ENCODE data around the gene ANKRD12.

ANKRD12 gene

GRCh38 chr18:9096685-9097084 lies 39.9 kb upstream of the ANKRD12 start:
- Histone ChIP-seq H3K9me2 (ENCODE audit: low read depth, low read length) (no peaks in the 10 kb centered on the region), H3K27me3 (ENCODE audit: insufficient read depth, low read length) (no peaks in the 10 kb centered on the region), H3K36me3 (ENCODE audit: insufficient read depth, low read length) (no peaks in the 10 kb centered on the region), H3K27ac (ENCODE audit: low read depth, low read length, poor library complexity, severe bottlenecking) (no peak overlapping the region), H3K9ac (ENCODE audit: low read length) (no peak overlapping the region), H4K20me1 (ENCODE audit: insufficient read depth, low read length) (no peaks in the 10 kb centered on the region), H3K4me1 (ENCODE audit: insufficient read depth, low read length, severe bottlenecking) (peaks cover 26% of the 10 kb centered on the region), H3K4me2 (ENCODE audit: low read length) (no peak overlapping the region), H2AFZ (ENCODE audit: low read length) (no peak overlapping the region), H3K79me2 (ENCODE audit: insufficient read depth, low read length) (no peaks in the 10 kb centered on the region), H3F3A (ENCODE audit: insufficient read depth, low read length) (no peaks in the 10 kb centered on the region), H3K4me3 (ENCODE audit: low read depth, low read length, poor library complexity, severe bottlenecking) (no peak overlapping the region), H3K9me3 (ENCODE audit: low read length) (no peaks in the 10 kb centered on the region)
- no peak for TF ChIP-seq EZH2 (IDR thresholded peaks at IDR 0.05; ENCODE audit: borderline replicate concordance, low read length)
- TF ChIP-seq CTCF (IDR thresholded peaks at IDR 0.05; ENCODE audit: low read length) = no peak

- no peaks in the 10 kb centered on the region for H3K9me3 ChIP-seq (ENCODE audit: low read length)
- no peak overlapping the region for H3K4me3 ChIP-seq (ENCODE audit: low read depth, low read length, poor library complexity, severe bottlenecking)
- no peak overlapping the region for H3K27ac ChIP-seq (ENCODE audit: low read depth, low read length, poor library complexity, severe bottlenecking)
- no peaks in the 10 kb centered on the region for H3K79me2 ChIP-seq (ENCODE audit: insufficient read depth, low read length)
- no peaks in the 10 kb centered on the region for H3F3A ChIP-seq (ENCODE audit: insufficient read depth, low read length)
- no peaks in the 10 kb centered on the region for H3K27me3 ChIP-seq (ENCODE audit: insufficient read depth, low read length)
- no peaks in the 10 kb centered on the region for H4K20me1 ChIP-seq (ENCODE audit: insufficient read depth, low read length)
- H3K9me2 ChIP-seq (ENCODE audit: low read depth, low read length) = no peaks in the 10 kb centered on the region
- H2AFZ ChIP-seq (ENCODE audit: low read length) = peak overlapping the region; percentile 3; the same call in 1 of the 2 replicates
- no peak overlapping the region for H3K9ac ChIP-seq (ENCODE audit: low read length)
- no peak overlapping the region for H3K4me2 ChIP-seq (ENCODE audit: low read length)
- no peaks in the 10 kb centered on the region for H3K36me3 ChIP-seq (ENCODE audit: insufficient read depth, low read length)
- peaks cover 28% of the 10 kb centered on the region for H3K4me1 ChIP-seq (ENCODE audit: insufficient read depth, low read length, severe bottlenecking)
- TF ChIP-seq CTCF (IDR thresholded peaks at IDR 0.05; ENCODE audit: low read length) (no peak), EZH2 (IDR thresholded peaks at IDR 0.05; ENCODE audit: borderline replicate concordance, low read length) (no peak)
Measured at GRCh38 chr18:9097349-9097748, 39.2 kb upstream of the ANKRD12 start.

GRCh38 chr18:9100796-9101195 lies 35.8 kb upstream of the ANKRD12 start:
- TF ChIP-seq CTCF (IDR thresholded peaks at IDR 0.05; ENCODE audit: low read length) (no peak), EZH2 (IDR thresholded peaks at IDR 0.05; ENCODE audit: borderline replicate concordance, low read length) (no peak)
- no peak overlapping the region for H3K4me2 ChIP-seq (ENCODE audit: low read length)
- no peak overlapping the region for H3K27ac ChIP-seq (ENCODE audit: low read depth, low read length, poor library complexity, severe bottlenecking)
- peaks cover 3% of the 10 kb centered on the region; the same call in 1 of the 2 replicates for H4K20me1 ChIP-seq (ENCODE audit: insufficient read depth, low read length)
- H3K4me1 ChIP-seq (ENCODE audit: insufficient read depth, low read length, severe bottlenecking) = peaks cover 34% of the 10 kb centered on the region
- H3K27me3 ChIP-seq (ENCODE audit: insufficient read depth, low read length) = no peaks in the 10 kb centered on the region
- H3F3A ChIP-seq (ENCODE audit: insufficient read depth, low read length) = no peaks in the 10 kb centered on the region
- peaks cover 30% of the 10 kb centered on the region for H3K79me2 ChIP-seq (ENCODE audit: insufficient read depth, low read length)
- no peak overlapping the region for H3K9ac ChIP-seq (ENCODE audit: low read length)
- H3K36me3 ChIP-seq (ENCODE audit: insufficient read depth, low read length) = peaks cover 29% of the 10 kb centered on the region; the same call in 1 of the 2 replicates
- no peak overlapping the region for H2AFZ ChIP-seq (ENCODE audit: low read length)
- H3K9me2 ChIP-seq (ENCODE audit: low read depth, low read length) = no peaks in the 10 kb centered on the region
- H3K4me3 ChIP-seq (ENCODE audit: low read depth, low read length, poor library complexity, severe bottlenecking) = no peak overlapping the region
- H3K9me3 ChIP-seq (ENCODE audit: low read length) = no peaks in the 10 kb centered on the region

Measured in OCI-LY1 (cell line).